ENCODE results near the gene CSGALNACT2.

Gene CSGALNACT2

GRCh38 chr10:43188702-43189101 is 50.5 kb downstream of the CSGALNACT2 start:
- no peak for DNase-seq

- DNase-seq: no peak
Observed at GRCh38 chr10:43190289-43190688, 52.0 kb downstream of the CSGALNACT2 start.

DNA sequence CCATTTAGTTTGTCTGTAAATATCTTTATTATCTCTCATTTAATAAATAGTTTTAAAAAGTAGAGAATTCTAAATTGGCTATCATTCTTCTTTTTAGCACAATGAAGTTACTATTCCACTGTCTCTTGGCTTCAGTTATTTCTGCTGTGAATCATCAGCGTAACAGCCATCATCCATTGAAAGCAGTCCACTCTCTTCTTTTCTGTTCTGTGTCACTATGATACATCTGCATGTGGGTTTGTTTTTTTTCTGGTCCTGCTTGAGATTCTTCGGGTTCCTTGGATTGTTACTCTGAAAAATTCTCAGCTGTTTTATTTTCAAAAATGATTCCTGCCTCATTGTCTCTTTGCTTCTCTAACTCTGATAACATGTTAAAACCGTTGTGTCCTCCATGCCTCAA is 52.5 kb downstream of the CSGALNACT2 start:
- no peak for DNase-seq

- no peak for DNase-seq
Observed at GRCh38 chr10:43192884-43193283, 54.6 kb downstream of the CSGALNACT2 start.

DNA sequence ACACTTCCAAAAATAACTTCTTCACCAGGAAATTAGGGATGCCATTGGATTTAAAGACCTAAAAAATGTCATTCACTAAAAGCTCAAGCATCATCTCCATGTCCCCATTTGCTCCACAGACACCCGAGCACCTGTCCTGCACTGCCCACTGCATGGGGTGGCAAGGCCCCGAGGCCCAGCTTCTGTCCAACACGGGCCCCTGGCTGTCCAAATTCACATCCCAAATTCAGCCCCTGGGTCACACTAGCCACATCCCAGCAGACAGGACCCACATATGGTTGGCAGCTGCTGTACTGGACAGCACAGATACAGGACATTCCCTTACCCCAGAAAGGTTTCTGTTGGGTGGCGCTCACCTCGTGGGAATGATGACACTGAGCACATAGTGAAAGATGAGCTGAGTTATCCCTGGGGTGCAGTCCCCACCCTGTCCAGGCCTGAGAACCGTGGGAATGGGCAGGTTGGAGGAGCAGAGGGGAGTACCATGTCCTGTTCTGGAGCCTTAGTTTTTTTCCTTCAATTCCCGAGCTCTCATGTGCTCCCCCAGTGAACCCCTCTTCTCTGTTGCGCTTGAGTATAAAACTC is 55.3 kb downstream of the CSGALNACT2 start:
- no peak for DNase-seq

DNA sequence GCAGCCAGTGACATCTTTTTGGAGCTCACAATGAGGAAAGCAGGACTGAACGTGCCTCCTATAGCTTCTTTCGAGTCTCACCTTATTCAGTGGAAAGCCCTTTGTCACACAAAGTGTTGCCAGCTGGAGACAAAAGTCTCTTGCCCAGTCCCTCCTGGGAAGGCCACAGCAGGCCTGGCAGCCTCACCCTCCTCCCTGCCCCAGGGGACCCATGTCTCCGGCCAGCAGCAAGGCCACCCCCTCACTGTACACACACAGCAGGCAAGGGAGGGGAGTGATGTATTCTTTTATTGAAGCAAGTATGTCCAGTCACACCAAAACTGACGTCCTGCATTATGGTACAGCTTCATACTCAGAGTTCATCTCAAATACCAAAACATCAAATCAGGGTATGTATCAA is 56.0 kb downstream of the CSGALNACT2 start:
- no peak for DNase-seq

GRCh38 chr10:43194859-43195258 is 56.6 kb downstream of the CSGALNACT2 start:
- DNase-seq: no peak

DNA sequence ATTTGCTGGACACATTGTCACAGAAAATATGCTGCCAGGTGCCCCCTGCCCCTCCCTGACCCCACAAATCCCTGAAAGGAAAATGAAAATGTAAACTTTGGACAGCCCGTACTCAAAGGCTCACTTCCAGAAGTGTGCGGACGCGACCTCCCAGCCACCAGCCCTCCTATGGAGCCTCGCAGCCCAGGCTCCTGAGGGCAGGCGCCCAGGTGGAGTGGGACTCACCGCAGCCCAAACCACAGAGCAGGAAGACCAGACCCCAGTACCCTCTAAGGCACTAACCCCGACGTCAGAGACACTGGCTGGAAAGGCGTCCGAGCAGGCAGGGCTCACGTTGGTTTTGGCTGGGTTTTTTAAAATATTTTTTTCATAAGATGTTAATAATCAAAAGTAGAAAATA is 57.3 kb downstream of the CSGALNACT2 start:
- no peak for DNase-seq

DNA sequence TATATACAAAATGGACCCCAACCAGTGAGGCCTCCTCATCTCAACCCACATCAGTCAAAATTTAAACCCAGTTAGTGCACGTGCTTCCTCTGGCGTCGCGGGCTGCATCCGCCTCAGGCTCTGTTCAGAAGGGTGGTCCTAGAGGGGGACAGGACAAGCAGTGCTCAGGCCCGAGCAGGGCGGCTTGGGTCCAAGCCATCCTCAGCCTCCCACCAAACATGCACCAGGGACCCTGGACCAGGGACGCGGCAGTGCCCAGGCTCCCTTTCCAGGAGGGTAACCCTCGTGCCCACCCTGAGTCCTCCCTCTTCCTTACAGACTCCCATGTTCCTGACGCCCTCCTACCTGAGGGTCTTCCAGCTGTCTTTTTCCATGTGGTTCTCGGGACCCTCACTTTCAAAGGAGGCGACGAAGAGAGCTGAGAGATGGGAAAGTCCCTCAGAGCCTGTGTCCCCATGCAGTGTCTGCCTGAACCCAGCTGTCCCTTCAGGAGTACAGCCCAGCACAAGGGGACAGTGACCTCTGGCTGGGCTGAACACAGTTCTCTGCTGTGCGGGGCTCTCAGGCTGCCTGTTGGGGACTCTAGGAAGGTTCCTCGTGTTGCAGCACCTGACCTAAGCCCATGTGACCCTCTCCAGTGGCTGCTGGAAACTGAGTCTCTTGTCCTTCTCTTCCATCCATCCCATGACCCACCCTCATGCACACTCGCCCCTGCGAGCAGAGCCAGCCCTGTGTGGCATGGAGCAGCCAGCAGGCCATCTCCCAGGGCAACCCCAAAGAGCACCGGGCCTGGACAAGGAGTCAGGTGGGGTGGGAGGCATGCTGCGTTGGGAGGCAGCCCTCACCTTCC is 58.1 kb downstream of the CSGALNACT2 start:
- no peak for DNase-seq

- no peak for DNase-seq
Observed at GRCh38 chr10:43196981-43197833, 59.0 kb downstream of the CSGALNACT2 start.

- no peak for DNase-seq
Observed at GRCh38 chr10:43197834-43198681, 59.8 kb downstream of the CSGALNACT2 start.

DNA sequence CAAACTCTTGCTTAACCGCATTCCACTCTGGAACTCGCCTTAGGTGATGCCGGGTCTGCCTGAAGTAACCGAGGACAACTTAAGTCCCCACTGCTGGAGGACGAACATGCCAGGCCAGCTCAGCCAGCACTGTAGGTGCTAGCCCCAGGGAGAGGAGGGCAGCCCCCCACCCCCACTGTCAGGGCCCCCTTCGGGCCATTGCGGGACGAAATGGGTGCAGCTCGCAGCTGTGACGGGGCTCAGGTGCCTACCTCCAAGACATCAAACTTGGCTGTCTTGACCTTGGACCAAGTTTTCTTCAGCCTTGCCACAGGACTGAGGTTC is 60.4 kb downstream of the CSGALNACT2 start:
- DNase-seq: no peak

- no peak for DNase-seq
Observed at GRCh38 chr10:43199088-43199683, 60.9 kb downstream of the CSGALNACT2 start.

DNA sequence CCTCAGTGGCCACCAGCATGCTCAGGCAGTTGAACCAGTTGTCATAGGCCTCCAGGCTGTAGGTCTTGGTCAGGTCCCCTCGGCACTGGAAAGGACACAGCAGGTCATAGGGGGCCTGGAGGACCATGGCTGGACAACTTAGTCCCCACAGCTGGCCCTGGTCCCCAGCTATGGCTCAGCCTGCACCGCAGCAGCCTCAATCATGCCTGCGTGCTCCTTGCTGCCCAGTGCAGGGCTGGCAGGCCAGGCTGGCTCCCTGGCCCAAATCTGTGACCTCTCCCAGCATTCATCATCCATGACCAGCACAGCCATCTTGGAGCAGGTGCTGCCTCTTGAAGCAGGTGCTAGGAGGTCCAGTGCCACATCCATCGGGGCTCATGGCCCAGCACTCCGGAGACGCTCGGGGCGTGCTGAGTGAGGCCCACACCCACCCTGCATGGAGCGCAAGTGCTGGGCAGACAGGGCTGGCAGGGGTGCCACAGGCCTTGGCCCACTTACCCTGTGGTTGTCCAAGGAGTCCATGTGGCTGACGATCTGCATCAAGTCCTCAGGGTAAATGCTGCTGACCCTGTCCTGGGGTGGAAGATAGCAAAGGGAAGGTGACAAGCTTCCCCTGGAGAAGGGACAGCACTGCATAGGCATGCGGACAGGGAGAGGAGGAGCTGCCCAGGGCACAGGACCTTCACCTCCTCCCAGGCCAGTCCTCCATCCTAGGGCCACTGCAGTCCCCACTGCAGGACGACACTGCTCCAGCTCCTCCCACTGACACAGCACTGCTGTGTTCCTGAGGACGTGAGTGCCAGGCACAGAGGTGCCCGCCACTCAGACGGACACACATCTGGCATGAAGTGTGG is 61.7 kb downstream of the CSGALNACT2 start:
- DNase-seq: no peak

- DNase-seq: no peak
Observed at GRCh38 chr10:43200538-43201390, 62.5 kb downstream of the CSGALNACT2 start.

DNA sequence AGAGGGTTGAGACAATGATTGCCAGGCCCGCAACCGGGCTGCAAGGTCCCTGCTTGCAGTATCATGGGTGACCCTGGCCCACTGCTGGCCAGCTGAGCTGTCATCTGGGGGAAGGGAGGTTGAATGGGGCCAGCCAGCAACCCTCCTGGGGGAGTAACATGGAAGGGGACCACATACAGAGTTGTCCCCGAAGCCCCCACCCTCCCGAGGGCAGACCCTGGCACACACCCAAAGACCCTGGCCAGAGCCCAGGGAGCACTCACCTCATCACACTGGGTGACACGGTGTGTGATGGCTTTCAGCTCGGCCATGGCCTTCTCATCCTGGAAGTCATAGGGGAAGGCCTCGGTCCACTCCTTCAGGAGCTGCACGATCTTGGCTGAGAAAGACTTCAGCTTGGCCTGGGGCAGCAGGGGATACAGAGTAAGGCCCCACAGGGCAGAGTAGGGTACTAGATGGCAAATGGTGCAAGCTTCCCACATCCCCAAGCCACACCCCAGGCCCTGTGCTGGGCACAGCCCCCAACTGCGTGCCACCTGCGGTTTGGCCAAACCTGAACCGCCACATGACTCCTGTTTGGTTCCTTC is 63.4 kb downstream of the CSGALNACT2 start:
- DNase-seq: no peak

DNA sequence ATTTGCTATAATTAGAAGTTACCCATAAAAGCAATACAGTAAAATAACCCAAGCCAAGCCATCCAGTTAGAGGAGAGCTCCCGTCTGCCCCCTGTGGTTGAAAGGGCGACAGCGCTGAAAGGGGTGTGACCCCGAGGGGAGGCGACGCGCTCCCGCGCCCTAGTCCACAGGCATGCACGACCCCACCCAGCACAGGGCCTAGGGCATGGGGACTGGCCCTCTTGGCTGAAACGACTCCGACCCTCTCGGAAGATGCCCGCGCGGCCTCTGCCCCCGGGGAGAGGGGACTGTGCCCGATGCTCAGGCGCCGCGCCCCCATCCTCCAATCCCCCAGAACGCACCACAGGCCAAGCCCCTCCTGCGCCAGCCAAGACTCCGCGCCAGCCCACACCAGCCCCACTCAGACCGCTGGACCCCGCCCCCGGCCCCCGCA is 64.0 kb downstream of the CSGALNACT2 start:
- DNase-seq: no peak

DNA sequence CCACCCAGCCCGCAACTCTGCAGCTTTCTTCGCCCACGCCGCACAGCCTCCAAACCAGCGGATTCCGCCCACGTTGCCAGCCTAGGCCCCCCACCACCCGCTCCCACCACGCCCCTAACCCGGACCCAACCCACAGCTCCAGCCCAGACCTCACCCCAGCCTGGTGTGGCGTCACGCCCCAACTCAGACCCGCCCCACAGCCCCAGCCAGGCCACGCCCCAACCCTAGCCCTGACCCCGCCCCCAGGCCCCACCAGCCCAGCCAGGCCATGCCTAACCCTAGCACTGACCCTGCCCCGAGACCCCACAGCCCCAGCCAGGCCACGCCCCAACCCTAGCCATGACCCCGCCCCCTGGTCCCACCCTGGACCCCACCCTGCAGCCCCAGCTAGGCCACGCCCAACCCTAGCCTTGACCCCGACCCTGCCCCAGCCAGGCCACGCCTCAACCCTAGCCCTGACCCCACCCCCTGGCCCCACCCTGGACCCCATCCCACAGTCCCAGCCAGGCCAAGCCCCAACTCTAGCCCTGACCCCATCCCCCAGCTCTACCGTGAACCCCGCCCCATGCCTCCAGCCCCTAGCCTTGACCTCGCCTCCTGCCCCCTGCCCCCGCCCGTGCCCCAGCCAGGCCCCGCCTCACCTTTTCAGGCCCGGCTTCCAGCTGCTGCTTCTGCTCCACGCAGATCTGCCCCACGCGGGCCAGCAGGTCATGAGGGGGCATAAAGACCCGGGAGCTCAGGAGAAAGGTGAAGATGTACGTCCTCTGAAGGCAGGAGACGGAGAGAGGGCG is 64.6 kb downstream of the CSGALNACT2 start:
- DNase-seq: no peak

DNA sequence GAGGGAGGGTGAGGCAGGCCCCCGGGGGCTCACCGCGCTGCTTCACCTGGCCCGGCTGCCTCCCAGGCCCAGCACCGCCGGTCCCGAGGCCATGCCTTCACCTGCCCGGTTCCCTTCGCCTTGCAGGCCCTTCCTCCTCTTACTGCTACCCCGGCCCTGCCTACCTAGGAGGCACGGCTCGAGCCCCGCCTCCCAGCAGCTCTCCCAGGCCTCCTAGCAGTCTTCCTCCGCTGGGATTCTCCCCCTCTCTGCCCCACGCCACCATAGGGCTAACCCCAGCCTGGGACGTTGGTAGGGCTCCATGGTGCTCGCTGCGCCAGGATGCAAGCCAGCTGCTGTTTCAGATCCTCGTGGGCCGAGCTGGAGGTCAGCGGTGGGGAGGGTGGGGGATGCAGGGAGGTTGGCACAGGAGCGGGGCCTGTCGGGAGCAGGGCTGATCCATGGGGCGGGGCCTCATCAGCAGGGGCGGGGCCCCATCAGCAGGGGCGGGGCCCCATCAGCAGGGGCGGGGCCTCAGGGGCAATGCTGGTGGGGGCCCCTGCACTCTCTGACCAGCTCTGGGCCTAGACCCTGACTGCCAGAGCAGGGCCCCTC is 65.3 kb downstream of the CSGALNACT2 start:
- DNase-seq: no peak
